Pericardium fibroblast (primary cell): ENCODE results near the gene GRIA2. TPM values are rescaled to one million over a fixed set of nuclear protein-coding genes. Genes with fewer than 3 reads are reported as not detected.

Experiments
- total RNA-seq: library from RNA; depleted of rRNA; stranded (reverse); fragments of >200 nt; gene quantifications from 2 replicates; pipeline ENCODE4 v1.2.3, GENCODE V29; 2015

GRIA2 gene
- 0.12 TPM in 1 of 2 replicates, not detected in the other for total RNA-seq

DNA sequence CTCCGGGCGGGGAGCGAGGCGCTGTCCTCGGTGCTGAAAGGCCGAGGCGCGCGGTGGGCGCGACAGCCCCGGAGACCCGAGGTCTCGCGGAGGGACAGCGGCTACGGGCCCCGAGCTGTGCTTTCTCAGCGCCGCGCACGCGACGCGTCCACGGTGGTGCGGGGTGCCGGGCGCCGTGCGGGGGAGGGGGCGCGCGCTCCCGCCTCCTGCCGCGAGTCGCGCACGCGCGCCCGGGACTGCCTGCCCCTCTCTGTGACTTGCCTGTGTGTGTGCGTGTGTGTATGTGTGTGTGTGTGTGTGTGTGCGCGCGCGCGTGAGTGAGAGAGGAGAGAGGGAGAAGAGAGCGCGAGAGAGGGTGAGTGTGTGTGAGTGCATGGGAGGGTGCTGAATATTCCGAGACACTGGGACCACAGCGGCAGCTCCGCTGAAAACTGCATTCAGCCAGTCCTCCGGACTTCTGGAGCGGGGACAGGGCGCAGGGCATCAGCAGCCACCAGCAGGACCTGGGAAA, at the start of gene GRIA2:
GRIA2 (plus strand) TSS at position 358 of the 511 bp plus-strand sequence. CDS start 315 bp downstream, outside the sequence.

Other genes with a start within 250 kb of the GRIA2 start
- gene PDGFC, start 248.9 kb upstream of the GRIA2 start, total RNA-seq: 23.0 and 30.5 TPM in 2 replicates
- gene GLRB, start 144.6 kb upstream of the GRIA2 start, total RNA-seq: 2.3 and 3.6 TPM in 2 replicates